GM23248 (cell line): ENCODE data around the gene PIP4K2A. TPM values are rescaled to one million over a fixed set of nuclear protein-coding genes. Genes with fewer than 3 reads are reported as not detected.

Source experiments
- DNase-seq: peaks from one replicate; pipeline ENCODE4 v3.0.0-alpha.2; 2015
- H2AFZ ChIP-seq: fragments of 200-600 bp; sonication (generic); 2 replicates; pipeline ENCODE4 v1.6.1; 2016; ENCODE audit warnings: antibody characterized with exemption
- H3F3A ChIP-seq: fragments of 200-600 bp; sonication (generic); 2 replicates; pipeline ENCODE4 v1.6.1; 2016; ENCODE audit warnings: mild to moderate bottlenecking, antibody characterized with exemption, mixed run types; ENCODE audit not compliant: insufficient read depth
- H3K27ac ChIP-seq: fragments of 200-600 bp; sonication (generic); 2 replicates; pipeline ENCODE4 v1.5.1; 2016; ENCODE audit warnings: mild to moderate bottlenecking
- H3K27me3 ChIP-seq: fragments of 200-600 bp; sonication (generic); replicated peaks from 2 replicates; pipeline ENCODE4 v1.6.1; 2016; ENCODE audit warnings: mild to moderate bottlenecking; ENCODE audit not compliant: insufficient read depth
- H3K36me3 ChIP-seq: fragments of 200-600 bp; sonication (generic); 2 replicates; pipeline ENCODE4 v1.6.1; 2016; ENCODE audit warnings: low read depth, mild to moderate bottlenecking
- H3K4me1 ChIP-seq: fragments of 200-600 bp; sonication (generic); 2 replicates; pipeline ENCODE4 v1.6.1; 2016; ENCODE audit warnings: mild to moderate bottlenecking; ENCODE audit not compliant: insufficient read depth
- H3K4me2 ChIP-seq: fragments of 200-600 bp; sonication (generic); one replicate; pipeline ENCODE4 v1.6.1; 2016; ENCODE audit warnings: mild to moderate bottlenecking; ENCODE audit not compliant: unreplicated experiment
- H3K4me3 ChIP-seq: fragments of 200-600 bp; sonication (generic); 2 replicates; pipeline ENCODE4 v1.5.1; 2016; ENCODE audit warnings: mild to moderate bottlenecking
- H3K79me2 ChIP-seq: fragments of 200-600 bp; sonication (generic); 2 replicates; pipeline ENCODE4 v1.6.1; 2016; ENCODE audit warnings: mild to moderate bottlenecking; ENCODE audit not compliant: insufficient read depth
- H3K9ac ChIP-seq: fragments of 200-600 bp; sonication (generic); 2 replicates; pipeline ENCODE4 v1.6.1; 2016; ENCODE audit warnings: mild to moderate bottlenecking
- H3K9me2 ChIP-seq: fragments of 200-600 bp; sonication (generic); 2 replicates; pipeline ENCODE4 v1.6.1; 2016; ENCODE audit warnings: mixed run types, mild to moderate bottlenecking, moderate library complexity; ENCODE audit not compliant: insufficient read depth
- H3K9me3 ChIP-seq: fragments of 200-600 bp; sonication (generic); one replicate; pipeline ENCODE4 v1.6.1; 2017; ENCODE audit warnings: low read depth
- H4K20me1 ChIP-seq: fragments of 200-600 bp; sonication (generic); 2 replicates; pipeline ENCODE4 v1.6.0; 2016; ENCODE audit not compliant: insufficient read depth
- EZH2 ChIP-seq: fragments of 200-600 bp; sonication (generic); IDR thresholded peaks from 2 replicates; pipeline ENCODE4 v1.6.1; 2018; ENCODE audit warnings: antibody characterized with exemption, mild to moderate bottlenecking; ENCODE audit not compliant: insufficient read depth, poor library complexity, severe bottlenecking
- EZH2phosphoT487 ChIP-seq: fragments of 200-600 bp; sonication (generic); IDR thresholded peaks from 2 replicates; pipeline ENCODE4 v1.6.1; 2018; ENCODE audit warnings: antibody characterized with exemption, moderate library complexity, mild to moderate bottlenecking, low read depth; ENCODE audit not compliant: insufficient read depth
- WGBS, 2 experiments: methylation state at CpG; one replicate each; pipeline ENCODE4 v1.1.6; 2015 to 2017; ENCODE audit warnings: low lambda C conversion rate in 2 of 2, low coverage in 1 of 2; ENCODE audit errors: missing lambda C conversion rate in 2 of 2; 5-methylcytosine and 5-hydroxymethylcytosine counted together
- in situ Hi-C: fragments of 300-500 bp; cut with MboI; formaldehyde crosslinking; loops from 2 replicates; pipeline ENCODE4 v1.15.0; 2020
- polyA plus RNA-seq: library from polyadenylated mRNA; unstranded; fragments of >200 nt; fragmentation: Nextera tagmentation; extraction: Ambion mirVana; gene quantifications from 2 replicates; pipeline ENCODE4 v1.2.1, GENCODE V29; 2016
- total RNA-seq: library from RNA; depleted of rRNA; stranded (reverse); fragments of >200 nt; shearing (Covaris generic); gene quantifications from 2 replicates; pipeline ENCODE4 v1.2.3, GENCODE V29; 2014

The PIP4K2A gene
- total and polyA plus RNA-seq, 2 experiments from 2014 or later, result 19.8 to 26.9 TPM

GRCh38 chr10:22641743-22642142 lies 72.6 kb downstream of the PIP4K2A start:
- Histone ChIP-seq H3K27ac (no peak overlapping the region), H3F3A (no peaks in the 10 kb centered on the region), H3K4me3 (no peak overlapping the region), H3K27me3 (no peaks in the 10 kb centered on the region), H3K9me2 (no peaks in the 10 kb centered on the region), H3K4me2 (no peak overlapping the region), H3K9ac (no peak overlapping the region), H3K4me1 (no peaks in the 10 kb centered on the region), H3K36me3 (no peaks in the 10 kb centered on the region), H3K79me2 (peaks cover 98% of the 10 kb centered on the region), H4K20me1 (no peaks in the 10 kb centered on the region), H2AFZ (no peak overlapping the region), H3K9me3 (no peaks in the 10 kb centered on the region)
- no peak for DNase-seq
- in situ Hi-C loops, result no loop called here
- TF ChIP-seq EZH2phosphoT487 (no peak), EZH2 (no peak)
- WGBS, 2 experiments, result 97 to 98% methylated on average over 5 of the region's 5 CpGs

GRCh38 chr10:22640359-22640758 lies 74.0 kb downstream of the PIP4K2A start:
- Histone ChIP-seq H4K20me1 (no peaks in the 10 kb centered on the region), H2AFZ (no peak overlapping the region), H3K9ac (no peak overlapping the region), H3K79me2 (peaks cover 98% of the 10 kb centered on the region), H3K36me3 (no peaks in the 10 kb centered on the region), H3K4me1 (no peaks in the 10 kb centered on the region), H3K27me3 (no peaks in the 10 kb centered on the region), H3F3A (no peaks in the 10 kb centered on the region), H3K27ac (no peak overlapping the region), H3K4me3 (no peak overlapping the region), H3K9me3 (no peaks in the 10 kb centered on the region), H3K9me2 (no peaks in the 10 kb centered on the region), H3K4me2 (no peak overlapping the region)
- in situ Hi-C loops, result no loop called here
- no peak for TF ChIP-seq EZH2phosphoT487
- TF ChIP-seq EZH2, result no peak
- WGBS, 2 experiments, result 86 to 89% methylated on average over 6 of the region's 6 CpGs
- DNase-seq, result no peak

- Histone ChIP-seq H4K20me1 (no peaks in the 10 kb centered on the region), H3K36me3 (no peaks in the 10 kb centered on the region), H3K9me2 (no peaks in the 10 kb centered on the region), H3K27me3 (no peaks in the 10 kb centered on the region), H2AFZ (no peak overlapping the region), H3K4me3 (no peak overlapping the region), H3K79me2 (peaks cover 98% of the 10 kb centered on the region), H3K4me2 (no peak overlapping the region), H3K9me3 (no peaks in the 10 kb centered on the region), H3K27ac (no peak overlapping the region), H3K4me1 (no peaks in the 10 kb centered on the region), H3K9ac (no peak overlapping the region), H3F3A (no peaks in the 10 kb centered on the region)
- no peak for DNase-seq
- TF ChIP-seq EZH2, result no peak
- TF ChIP-seq EZH2phosphoT487, result no peak
- WGBS, 2 experiments, result 95 to 96% methylated on average over 1 of the region's 1 CpG
- in situ Hi-C loops, result no loop called here
Measured at GRCh38 chr10:22638863-22639262, 75.5 kb downstream of the PIP4K2A start.

GRCh38 chr10:22637491-22637890 lies 76.9 kb downstream of the PIP4K2A start:
- in situ Hi-C loops, result no loop called here
- H3K36me3 ChIP-seq, result no peaks in the 10 kb centered on the region
- WGBS, 2 experiments, result 87 to 89% methylated on average over 4 of the region's 4 CpGs
- H3K4me3 ChIP-seq, result no peak overlapping the region
- H3K4me1 ChIP-seq, result no peaks in the 10 kb centered on the region
- H3K27ac ChIP-seq, result no peak overlapping the region
- peaks cover 96% of the 10 kb centered on the region for H3K79me2 ChIP-seq
- DNase-seq, result no peak
- no peak overlapping the region for H2AFZ ChIP-seq
- no peak overlapping the region for H3K4me2 ChIP-seq
- TF ChIP-seq EZH2, result no peak
- no peak for TF ChIP-seq EZH2phosphoT487
- no peaks in the 10 kb centered on the region for H4K20me1 ChIP-seq
- no peaks in the 10 kb centered on the region for H3K27me3 ChIP-seq
- H3K9me2 ChIP-seq, result no peaks in the 10 kb centered on the region
- H3K9ac ChIP-seq, result no peak overlapping the region
- H3K9me3 ChIP-seq, result no peaks in the 10 kb centered on the region
- H3F3A ChIP-seq, result no peaks in the 10 kb centered on the region

GRCh38 chr10:22635650-22636049 lies 78.7 kb downstream of the PIP4K2A start:
- TF ChIP-seq EZH2phosphoT487 (no peak), EZH2 (no peak)
- Histone ChIP-seq H3K27ac (no peak overlapping the region), H3K79me2 (peaks cover 96% of the 10 kb centered on the region), H3K27me3 (no peaks in the 10 kb centered on the region), H3K9me3 (no peaks in the 10 kb centered on the region), H4K20me1 (no peaks in the 10 kb centered on the region), H3K9ac (no peak overlapping the region), H3K9me2 (no peaks in the 10 kb centered on the region), H3F3A (peaks cover 13% of the 10 kb centered on the region), H3K36me3 (no peaks in the 10 kb centered on the region), H3K4me1 (peaks cover 3% of the 10 kb centered on the region), H2AFZ (no peak overlapping the region), H3K4me3 (no peak overlapping the region), H3K4me2 (no peak overlapping the region)
- DNase-seq, result no peak
- 96 to 99% methylated on average over 10 of the region's 10 CpGs for WGBS, 2 experiments
- in situ Hi-C loops, result no loop called here
